ENCODE data around the gene DCTN1.

GRCh38 chr2:74416778-74417177, 36.7 kb upstream of the DCTN1 start:
- peak in 1 of 2 donors; percentile 16 for TF ChIP-seq CTCF (conservative IDR thresholded peaks at IDR 0.05 in 1 of 2, IDR thresholded peaks at IDR 0.05 in 1 of 2; ENCODE audit: low read depth in 1 of 2, low read length in 2 of 2)
- no peak for TF ChIP-seq EZH2 (IDR thresholded peaks at IDR 0.05; ENCODE audit: low read length, missing control alignments)
